ENCODE results near the gene IGSF10.

IGSF10 gene

GRCh38 chr3:151480492-151480891 is 19.6 kb upstream of the IGSF10 start:
- TF ChIP-seq, protein P1, sequence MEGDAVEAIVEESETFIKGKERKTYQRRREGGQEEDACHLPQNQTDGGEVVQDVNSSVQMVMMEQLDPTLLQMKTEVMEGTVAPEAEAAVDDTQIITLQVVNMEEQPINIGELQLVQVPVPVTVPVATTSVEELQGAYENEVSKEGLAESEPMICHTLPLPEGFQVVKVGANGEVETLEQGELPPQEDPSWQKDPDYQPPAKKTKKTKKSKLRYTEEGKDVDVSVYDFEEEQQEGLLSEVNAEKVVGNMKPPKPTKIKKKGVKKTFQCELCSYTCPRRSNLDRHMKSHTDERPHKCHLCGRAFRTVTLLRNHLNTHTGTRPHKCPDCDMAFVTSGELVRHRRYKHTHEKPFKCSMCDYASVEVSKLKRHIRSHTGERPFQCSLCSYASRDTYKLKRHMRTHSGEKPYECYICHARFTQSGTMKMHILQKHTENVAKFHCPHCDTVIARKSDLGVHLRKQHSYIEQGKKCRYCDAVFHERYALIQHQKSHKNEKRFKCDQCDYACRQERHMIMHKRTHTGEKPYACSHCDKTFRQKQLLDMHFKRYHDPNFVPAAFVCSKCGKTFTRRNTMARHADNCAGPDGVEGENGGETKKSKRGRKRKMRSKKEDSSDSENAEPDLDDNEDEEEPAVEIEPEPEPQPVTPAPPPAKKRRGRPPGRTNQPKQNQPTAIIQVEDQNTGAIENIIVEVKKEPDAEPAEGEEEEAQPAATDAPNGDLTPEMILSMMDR (IDR thresholded peaks at IDR 0.05), result no peak
- H3K27ac ChIP-seq, result no peak overlapping the region
- H3K9me3 ChIP-seq, result no peaks in the 10 kb centered on the region
- H3K4me1 ChIP-seq (ENCODE audit: control insufficient read depth in 1 of 2, insufficient read depth in 1 of 2, low read depth in 1 of 2, low read length in 1 of 2), result no peaks in the 10 kb centered on the region
- no peak overlapping the region for H3K4me3 ChIP-seq (ENCODE audit: low read depth in 1 of 2, low read length in 1 of 2)
- no peaks in the 10 kb centered on the region for H3K27me3 ChIP-seq
- H3K36me3 ChIP-seq, result no peaks in the 10 kb centered on the region

GRCh38 chr3:151479452-151479851 is 18.6 kb upstream of the IGSF10 start:
- no peaks in the 10 kb centered on the region for H3K27me3 ChIP-seq
- no peaks in the 10 kb centered on the region for H3K9me3 ChIP-seq
- H3K36me3 ChIP-seq, result no peaks in the 10 kb centered on the region
- H3K27ac ChIP-seq, result no peak overlapping the region
- no peaks in the 10 kb centered on the region for H3K4me1 ChIP-seq (ENCODE audit: control insufficient read depth in 1 of 2, insufficient read depth in 1 of 2, low read depth in 1 of 2, low read length in 1 of 2)
- TF ChIP-seq, protein P1 (IDR thresholded peaks at IDR 0.05), result no peak
- H3K4me3 ChIP-seq (ENCODE audit: low read depth in 1 of 2, low read length in 1 of 2), result no peak overlapping the region

GRCh38 chr3:151478335-151478697 is 17.5 kb upstream of the IGSF10 start:
- no peak overlapping the region for H3K27ac ChIP-seq
- H3K4me3 ChIP-seq (ENCODE audit: low read depth in 1 of 2, low read length in 1 of 2), result no peak overlapping the region
- H3K36me3 ChIP-seq, result no peaks in the 10 kb centered on the region
- TF ChIP-seq, protein P1 (IDR thresholded peaks at IDR 0.05), result no peak
- H3K27me3 ChIP-seq, result no peaks in the 10 kb centered on the region
- no peaks in the 10 kb centered on the region for H3K9me3 ChIP-seq
- no peaks in the 10 kb centered on the region for H3K4me1 ChIP-seq (ENCODE audit: control insufficient read depth in 1 of 2, insufficient read depth in 1 of 2, low read depth in 1 of 2, low read length in 1 of 2)

- H3K4me1 ChIP-seq (ENCODE audit: control insufficient read depth in 1 of 2, insufficient read depth in 1 of 2, low read depth in 1 of 2, low read length in 1 of 2), result no peaks in the 10 kb centered on the region
- no peaks in the 10 kb centered on the region for H3K27me3 ChIP-seq
- H3K9me3 ChIP-seq, result no peaks in the 10 kb centered on the region
- TF ChIP-seq, protein P1 (IDR thresholded peaks at IDR 0.05), result no peak
- H3K36me3 ChIP-seq, result no peaks in the 10 kb centered on the region
- no peak overlapping the region for H3K4me3 ChIP-seq (ENCODE audit: low read depth in 1 of 2, low read length in 1 of 2)
- H3K27ac ChIP-seq, result no peak overlapping the region
Observed at GRCh38 chr3:151477591-151478334, 16.9 kb upstream of the IGSF10 start.

DNA sequence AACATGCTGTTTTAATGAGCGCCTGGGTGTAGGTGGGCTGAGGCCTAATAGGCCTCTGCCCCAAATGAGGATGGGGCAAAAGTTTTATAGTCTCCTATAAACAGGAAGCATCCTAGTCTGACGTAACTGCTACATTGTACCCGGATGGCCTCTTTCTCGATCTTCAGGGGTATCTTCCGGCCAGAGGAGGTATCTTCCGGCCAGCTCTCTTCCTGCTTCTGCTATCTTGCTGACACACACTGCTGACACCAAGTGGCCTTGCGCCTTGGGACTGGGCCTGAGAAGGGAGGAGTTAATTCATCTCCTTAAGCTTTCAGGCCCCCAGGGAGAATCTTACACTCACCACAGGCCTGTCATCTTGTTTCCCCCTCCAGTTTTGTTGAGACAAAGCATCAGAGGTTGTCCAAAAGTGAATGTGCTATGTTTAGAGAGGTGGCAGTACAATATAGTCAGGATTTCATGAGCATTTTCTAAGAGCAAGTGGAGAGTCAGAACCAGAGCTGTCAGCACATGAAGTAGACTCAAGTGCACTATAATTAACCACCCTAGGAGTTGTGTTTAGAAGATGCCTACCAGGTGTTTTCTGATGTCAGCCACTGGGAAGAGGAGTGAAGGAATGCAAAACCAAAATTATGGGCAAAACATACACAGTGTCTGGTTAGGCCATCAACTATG is 15.6 kb upstream of the IGSF10 start:
- Histone ChIP-seq H3K4me3 (ENCODE audit: low read depth in 1 of 2, low read length in 1 of 2) (no peak overlapping the region), H3K27ac (no peak overlapping the region), H3K9me3 (no peaks in the 10 kb centered on the region), H3K27me3 (no peaks in the 10 kb centered on the region), H3K36me3 (no peaks in the 10 kb centered on the region), H3K4me1 (ENCODE audit: control insufficient read depth in 1 of 2, insufficient read depth in 1 of 2, low read depth in 1 of 2, low read length in 1 of 2) (no peaks in the 10 kb centered on the region)
- TF ChIP-seq, protein P1 (IDR thresholded peaks at IDR 0.05), result no peak

Measured in neutrophil (primary cell).